C1 segment of cervical spinal cord (tissue), 14 donors: ENCODE data around the gene PCSK6.
"Not testable (repeated sequence)": the region's sequence is repeated elsewhere in the genome, so short reads cannot be mapped to it uniquely, and the experiment has no call there.

Source experiments
- DNase-seq, 14 donors: peaks; one replicate each; lab custom pipeline; 2025; lab: John Stamatoyannopoulos, UW

The PCSK6 gene

GRCh38 chr15:101309436-101310160 is 179.9 kb downstream of the PCSK6 start:
- DNase-seq = no peak

- DNase-seq = no peak
These were observed 180.7 kb downstream of the PCSK6 start for GRCh38 chr15:101308604-101309435.

DNA sequence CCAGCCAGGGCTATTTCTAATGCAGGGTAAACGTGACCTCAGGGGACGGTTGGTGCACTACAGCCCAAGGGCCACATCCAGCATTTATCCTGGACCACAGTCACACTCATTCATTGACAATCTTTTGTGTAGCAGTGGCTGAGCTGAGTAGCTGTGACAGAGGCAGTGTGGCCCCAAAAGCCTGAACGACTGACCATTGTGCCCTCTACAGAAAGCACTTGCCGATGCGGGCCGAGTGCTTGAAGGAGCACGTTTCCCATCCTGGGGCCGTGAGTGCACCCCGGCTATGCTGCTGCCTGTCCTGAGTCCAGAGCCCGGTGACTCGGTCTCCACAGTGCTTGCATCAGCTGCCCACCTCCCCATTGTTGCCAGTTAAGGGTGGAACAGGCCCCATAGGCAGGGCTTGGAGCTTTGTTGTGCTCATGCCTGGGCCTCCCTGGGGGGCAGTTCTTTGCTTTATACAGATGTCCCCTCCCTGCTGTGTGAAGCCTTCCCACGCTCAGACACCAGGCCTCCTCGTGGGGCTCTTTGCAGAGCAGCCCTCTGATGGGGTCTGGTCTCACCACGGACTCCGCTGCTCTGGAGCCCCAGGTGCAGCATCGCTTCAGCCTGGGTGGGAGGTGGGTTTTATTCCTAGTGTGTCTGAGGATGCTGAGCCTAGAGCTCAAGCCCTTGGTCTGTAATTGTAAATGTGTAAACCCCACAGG is 181.5 kb downstream of the PCSK6 start:
- DNase-seq = no peak

DNA sequence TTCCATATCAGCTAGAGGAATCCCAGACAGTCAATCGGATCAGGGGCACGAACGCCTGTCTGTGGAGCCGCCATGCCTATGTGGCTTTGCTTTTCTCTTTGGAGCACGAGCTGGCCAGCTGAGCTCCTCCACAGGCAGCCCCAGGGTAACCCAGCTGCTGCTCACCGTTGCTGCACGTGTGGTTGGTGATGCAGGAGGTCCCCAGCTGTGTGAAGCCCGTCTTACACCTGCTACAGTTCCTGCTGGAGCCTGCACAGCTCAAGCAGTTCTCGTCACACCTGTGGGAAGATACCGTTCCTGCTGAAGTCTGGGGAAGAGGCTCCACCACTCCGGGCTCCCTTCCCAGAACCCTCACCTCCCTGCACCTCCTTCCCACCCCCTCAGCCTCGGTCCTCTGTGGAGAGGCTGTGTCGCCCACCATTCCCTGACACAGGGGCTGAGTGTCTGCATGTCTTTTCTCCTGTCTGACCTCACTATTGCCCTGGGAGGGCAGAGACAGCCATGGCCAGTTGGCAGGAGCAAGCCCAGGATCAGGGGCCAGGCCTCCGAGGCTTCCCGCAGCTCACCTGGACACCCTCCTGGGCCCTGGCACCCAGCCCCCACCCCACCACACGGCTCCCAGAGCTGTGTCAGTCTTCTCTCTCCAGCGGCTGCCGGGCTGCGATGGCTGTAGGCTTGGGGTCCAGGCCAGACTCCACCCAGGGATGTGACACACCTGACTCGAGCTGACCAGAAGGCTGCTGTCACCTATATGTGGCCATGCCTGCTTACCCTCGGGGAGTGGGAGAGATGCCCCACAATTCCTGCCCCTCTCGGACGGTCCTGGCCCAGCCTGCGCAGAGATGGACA is 182.2 kb downstream of the PCSK6 start:
- DNase-seq = no peak

GRCh38 chr15:101306341-101307047 is 183.0 kb downstream of the PCSK6 start:
- DNase-seq = no peak

- no peak for DNase-seq
These were observed 183.7 kb downstream of the PCSK6 start for GRCh38 chr15:101305820-101306255.

DNA sequence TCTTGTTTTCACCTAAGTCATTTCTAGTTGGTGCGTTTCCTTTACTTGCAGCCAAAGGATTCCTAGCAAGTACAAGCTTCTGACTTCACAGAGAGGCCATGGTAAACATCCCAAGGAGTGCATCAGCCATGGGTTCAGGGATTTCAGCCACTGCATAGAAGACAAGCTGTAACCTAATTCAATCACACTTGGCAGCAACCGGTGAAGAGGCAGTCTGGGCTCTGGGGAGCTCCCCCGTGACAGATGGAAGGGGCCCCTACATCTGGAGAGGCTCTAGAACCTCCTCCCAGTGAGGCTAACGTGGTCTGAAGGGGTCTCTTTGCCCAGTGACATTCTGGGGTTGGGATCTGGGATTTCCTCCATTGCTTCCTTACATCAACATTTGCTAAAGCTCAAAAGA is 186.1 kb downstream of the PCSK6 start:
- DNase-seq = no peak

- no peak for DNase-seq
These were observed 192.8 kb downstream of the PCSK6 start for GRCh38 chr15:101296418-101297405.

- DNase-seq = peak in 1 of 14 donors; percentile 31
These were observed 193.8 kb downstream of the PCSK6 start for GRCh38 chr15:101295607-101296161.

- peak; percentile 83 to 98 (median 92) for DNase-seq
These were observed 194.5 kb downstream of the PCSK6 start, which contains the start of gene SNRPA1 for GRCh38 chr15:101294731-101295606. Gene SNRPA1, minus strand, starts transcription at chr15:101295248. Its CDS starts 70 bp downstream, at chr15:101295178.

- DNase-seq = no peak
These were observed 196.4 kb downstream of the PCSK6 start for GRCh38 chr15:101293122-101293521.

DNA sequence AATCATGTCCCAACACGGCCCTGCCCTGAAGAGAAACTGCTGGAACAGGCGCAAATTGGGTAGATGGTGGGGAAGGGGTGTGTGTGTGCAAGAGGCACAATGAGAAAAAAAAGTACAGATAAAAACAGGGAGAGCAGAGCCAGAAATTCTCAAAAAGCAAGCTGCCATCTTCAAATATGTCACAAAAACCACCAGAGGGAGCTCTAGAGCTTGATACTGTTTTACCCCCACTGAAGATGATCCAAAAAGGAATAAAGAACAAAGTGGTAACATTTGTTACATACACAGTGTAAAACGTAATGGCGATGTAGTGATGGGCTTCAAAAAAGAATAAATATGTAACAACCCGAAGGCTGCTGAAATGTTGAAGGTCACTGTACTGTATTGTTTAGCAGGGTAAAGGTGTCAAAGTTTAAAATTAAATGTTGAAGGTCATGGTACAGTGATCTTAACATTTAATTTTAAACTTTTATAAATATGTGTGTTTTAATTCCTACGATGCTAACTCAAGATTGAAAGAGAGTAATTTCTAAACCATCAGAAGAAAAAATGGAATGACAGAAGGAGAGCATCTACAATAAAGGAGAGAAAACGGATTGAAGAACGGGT is 200.5 kb downstream of the PCSK6 start:
- no peak for DNase-seq

DNA sequence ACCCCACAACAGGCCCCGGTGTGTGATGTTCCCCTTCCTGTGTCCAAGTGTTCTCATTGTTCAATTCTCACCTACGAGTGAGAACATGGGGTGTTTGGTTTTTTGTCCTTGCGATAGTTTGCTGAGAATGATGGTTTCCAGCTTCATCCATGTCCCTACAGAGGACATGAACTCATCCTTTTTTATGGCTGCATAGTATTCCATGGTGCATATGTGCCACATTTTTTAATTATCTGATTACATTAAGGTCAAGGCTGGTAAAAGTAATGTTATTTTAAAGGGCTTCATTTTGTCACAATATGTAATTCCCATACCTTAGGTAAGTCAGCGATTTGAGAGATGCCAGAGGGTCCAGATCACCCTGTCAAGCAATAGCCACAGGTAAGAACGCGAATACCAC is 202.2 kb downstream of the PCSK6 start:
- not testable (repeated sequence) for DNase-seq

DNA sequence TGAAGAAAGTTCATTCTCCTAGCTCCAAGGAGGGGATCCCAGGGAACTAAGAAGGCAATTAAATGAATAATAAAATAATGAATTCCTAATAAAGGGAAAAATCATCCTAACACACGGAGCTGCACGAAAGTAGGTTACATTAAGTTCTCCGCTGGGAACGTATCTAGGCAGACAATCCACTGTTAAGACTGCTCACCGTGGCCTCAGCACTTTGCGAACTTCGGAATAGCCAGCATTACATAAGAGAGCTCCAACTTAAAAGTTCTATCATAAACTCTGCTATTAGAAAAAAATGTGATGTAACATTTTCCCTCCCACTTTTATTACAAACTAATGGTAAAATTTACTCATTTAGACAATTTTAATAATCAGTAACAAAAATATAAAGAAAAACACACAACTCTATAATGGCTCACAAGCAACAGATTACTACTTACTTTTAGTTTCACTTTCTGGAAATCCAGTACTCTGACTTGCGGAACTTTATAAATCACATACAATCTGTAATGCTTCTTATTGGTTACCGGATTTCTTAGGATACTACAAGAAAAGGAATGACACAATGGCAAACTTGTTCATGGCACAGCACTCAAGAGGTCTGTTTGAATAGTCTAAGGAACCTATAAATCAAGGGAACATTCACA is 202.9 kb downstream of the PCSK6 start:
- DNase-seq = no peak

GRCh38 chr15:101283931-101284330 is 205.6 kb downstream of the PCSK6 start:
- no peak for DNase-seq

DNA sequence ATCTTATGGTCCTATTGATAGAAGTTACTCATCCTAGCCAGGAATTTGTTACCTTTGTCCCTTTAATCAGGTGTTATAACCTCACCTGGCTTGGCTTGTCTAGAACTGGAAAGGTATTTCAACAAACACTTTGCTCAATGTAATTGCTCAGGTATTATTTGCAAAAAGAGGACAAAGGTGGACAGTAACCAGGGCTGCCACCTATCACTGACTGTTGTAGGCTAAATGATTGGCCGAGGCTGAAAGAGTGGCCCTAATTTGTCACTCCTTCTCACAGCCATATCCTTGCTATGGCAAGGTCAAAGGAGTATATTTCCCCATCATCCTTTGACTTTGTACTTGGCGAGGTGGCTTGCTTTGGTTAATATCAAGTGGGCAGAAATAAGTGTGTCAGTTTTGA is 209.5 kb downstream of the PCSK6 start:
- no peak for DNase-seq
